A549 treated with DMSO at 1 μM for 4 hours (cell line): ENCODE results near the gene HCAR1. TPM values are rescaled to one million over a fixed set of nuclear protein-coding genes. Genes with fewer than 3 reads are reported as not detected.

Experiments used
- total RNA-seq: library from RNA; stranded (reverse); fragments of 200-300 nt; extraction: Qiagen RNA extraction; gene quantifications from 5 replicates; pipeline ENCODE4 v1.2.3, GENCODE V29; 2022; ENCODE audit warnings: low read depth

Gene HCAR1, protein sequence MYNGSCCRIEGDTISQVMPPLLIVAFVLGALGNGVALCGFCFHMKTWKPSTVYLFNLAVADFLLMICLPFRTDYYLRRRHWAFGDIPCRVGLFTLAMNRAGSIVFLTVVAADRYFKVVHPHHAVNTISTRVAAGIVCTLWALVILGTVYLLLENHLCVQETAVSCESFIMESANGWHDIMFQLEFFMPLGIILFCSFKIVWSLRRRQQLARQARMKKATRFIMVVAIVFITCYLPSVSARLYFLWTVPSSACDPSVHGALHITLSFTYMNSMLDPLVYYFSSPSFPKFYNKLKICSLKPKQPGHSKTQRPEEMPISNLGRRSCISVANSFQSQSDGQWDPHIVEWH
- total RNA-seq = 0.02 to 0.08 TPM (median 0.06 TPM) in 5 replicates

DNA sequence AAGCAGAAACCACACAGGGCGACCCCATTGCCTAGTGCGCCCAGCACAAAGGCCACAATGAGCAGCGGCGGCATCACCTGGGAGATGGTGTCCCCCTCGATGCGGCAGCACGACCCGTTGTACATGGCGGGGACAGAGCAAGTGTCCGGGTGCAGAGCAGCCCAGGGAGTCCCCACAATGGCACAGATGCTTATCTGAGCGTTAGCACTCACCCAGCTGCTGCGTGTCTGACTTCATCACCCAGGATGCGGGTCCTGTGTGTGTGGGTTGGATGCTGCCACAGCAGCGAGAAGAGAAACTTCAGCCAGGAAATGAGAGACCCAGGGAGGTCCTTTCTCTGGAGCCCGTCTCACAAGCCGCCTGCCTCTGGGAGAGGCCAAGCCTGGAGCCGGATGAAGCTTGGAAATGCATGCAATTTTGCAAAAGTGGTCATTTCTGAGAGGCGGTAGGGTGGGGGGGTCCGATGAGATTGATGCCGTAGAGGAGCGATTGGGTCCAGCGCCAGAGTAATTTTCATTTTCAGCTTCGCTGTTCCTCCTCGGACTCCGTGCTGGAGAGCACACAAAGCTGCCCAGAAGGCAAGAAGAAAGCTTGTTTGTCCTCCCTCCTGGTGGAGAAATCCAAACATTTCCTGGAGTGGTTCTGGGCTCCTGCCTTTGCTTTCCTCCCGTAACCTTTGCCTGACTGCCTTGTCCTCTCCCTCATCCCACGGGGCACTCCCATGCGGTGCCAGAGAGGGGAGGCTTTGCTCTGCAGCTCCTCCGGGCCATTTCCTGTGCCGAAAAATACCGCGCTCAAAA is at the start of gene HCAR1:
HCAR1 (minus strand) TSS at position 630 of the 800 bp plus-strand sequence; CDS start at position 125, 505 bp downstream.

GRCh38 chr12:122752464-122753318 is 22.0 kb upstream of the HCAR1 start, which contains the start of gene DENR:
Gene DENR (plus strand): TSS chr12:122752824. CDS start chr12:122753702, 878 bp downstream.

DNA sequence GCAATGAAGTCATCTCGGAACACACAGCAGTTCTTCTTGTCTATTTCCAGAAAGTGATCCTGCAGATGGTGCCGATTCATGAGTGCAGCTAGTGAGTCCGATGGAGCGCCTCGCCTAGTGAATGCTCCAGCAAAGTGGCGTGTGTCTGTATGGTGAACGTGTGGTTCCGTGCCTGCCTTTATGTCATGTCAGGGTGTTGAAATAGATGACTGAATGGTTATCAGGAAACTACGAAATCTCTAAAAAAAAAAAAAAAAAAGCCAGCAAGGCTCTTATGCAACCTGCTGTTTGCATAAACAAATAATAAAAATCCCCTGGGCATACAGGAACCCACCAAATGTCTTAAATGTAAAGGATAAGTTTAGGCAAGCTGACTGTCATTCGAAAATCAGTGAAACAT is 14.0 kb downstream of the HCAR1 start, which contains the start of gene HCAR3:
HCAR3 (minus strand) TSS at position 154 of the 400 bp plus-strand sequence; CDS start at position 80, 74 bp downstream.

GRCh38 chr12:122702890-122703611 is 27.6 kb downstream of the HCAR1 start, which contains the start of gene HCAR2:
Gene HCAR2 (minus strand): TSS chr12:122703357. CDS start chr12:122703283, 74 bp downstream.

Other genes with a start within 250 kb of the HCAR1 start
- 21.7 to 29.8 TPM (median 27.6 TPM) in 5 replicates for gene ZCCHC8, start 229.9 kb downstream of the HCAR1 start, total RNA-seq
- 49.5 to 68.5 TPM (median 59.8 TPM) in 5 replicates for gene RSRC2, start 203.9 kb downstream of the HCAR1 start, total RNA-seq
- gene KNTC1, start 203.6 kb downstream of the HCAR1 start, total RNA-seq = 16.3 to 28.4 TPM (median 25.2 TPM) in 5 replicates
- 0.22 to 0.49 TPM (median 0.38 TPM) in 5 replicates for gene HCAR2, start 27.5 kb downstream of the HCAR1 start, total RNA-seq
- gene HCAR3, start 14.0 kb downstream of the HCAR1 start, total RNA-seq = 0.14 to 0.36 TPM (median 0.33 TPM) in 5 replicates
- 56.5 to 69.9 TPM (median 62.6 TPM) in 5 replicates for gene DENR, start 22.0 kb upstream of the HCAR1 start, total RNA-seq
- 0.03 to 0.16 TPM (median 0.08 TPM) in 5 replicates for gene CCDC62, start 43.7 kb upstream of the HCAR1 start, total RNA-seq
- gene HIP1R, start 104.6 kb upstream of the HCAR1 start, total RNA-seq = 9.6 to 12.5 TPM (median 11.3 TPM) in 5 replicates
- gene VPS37B, start 165.3 kb upstream of the HCAR1 start, total RNA-seq = 33.3 to 34.9 TPM (median 34.0 TPM) in 5 replicates
- gene ABCB9, start 235.6 kb upstream of the HCAR1 start, total RNA-seq = 8.4 to 11.4 TPM (median 8.9 TPM) in 5 replicates
- gene OGFOD2, start 244.4 kb upstream of the HCAR1 start, total RNA-seq = 10.1 to 18.5 TPM (median 17.4 TPM) in 5 replicates
- gene ARL6IP4, start 249.8 kb upstream of the HCAR1 start, total RNA-seq = 204 to 250 TPM (median 232 TPM) in 5 replicates